Measurements from ENCODE around the gene CYP4F22.
"Not testable (repeated sequence)": the region's sequence is repeated elsewhere in the genome, so short reads cannot be mapped to it uniquely, and the experiment has no call there.

The CYP4F22 gene

DNA sequence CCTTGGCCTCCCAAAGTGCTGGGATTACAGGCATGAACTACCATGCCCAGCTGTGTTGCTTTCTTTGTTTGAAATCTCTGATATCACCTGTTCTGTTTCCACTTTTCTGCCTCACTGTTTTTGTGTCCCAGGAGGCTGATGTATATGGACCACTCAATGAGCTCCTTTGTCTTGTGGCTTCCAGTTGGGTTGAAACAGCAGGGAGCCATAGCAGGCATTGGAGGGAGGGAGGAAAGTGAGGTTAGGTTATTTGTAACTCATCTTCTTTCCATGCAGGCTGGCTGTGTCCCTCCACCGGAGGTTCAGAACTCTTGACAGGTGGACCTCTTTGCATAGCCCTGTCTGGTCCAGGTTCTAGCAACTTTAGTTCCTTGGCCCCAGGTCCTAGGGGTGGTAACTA, 6.1 kb upstream of the CYP4F22 start:
- Histone ChIP-seq H3K4me1 (ENCODE audit: low read depth, poor library complexity, severe bottlenecking) (no peaks in the 10 kb centered on the region), H3K27ac (no peak overlapping the region), H3K27me3 (ENCODE audit: insufficient read depth, low read depth) (peaks cover 25% of the 10 kb centered on the region; the same call in 1 of the 2 replicates), H3K9ac (no peak overlapping the region), H3K79me2 (ENCODE audit: insufficient read depth, low read depth) (no peaks in the 10 kb centered on the region), H3K4me2 (no peak overlapping the region), H4K20me1 (ENCODE audit: insufficient read depth) (no peaks in the 10 kb centered on the region), H3K4me3 (IDR thresholded peaks at IDR 0.05; ENCODE audit: insufficient read depth, low read depth, low read length) (no peak overlapping the region), H3K36me3 (ENCODE audit: insufficient read depth) (no peaks in the 10 kb centered on the region), H2AFZ (ENCODE audit: low read depth) (no peak overlapping the region)
- TF ChIP-seq, protein P1, sequence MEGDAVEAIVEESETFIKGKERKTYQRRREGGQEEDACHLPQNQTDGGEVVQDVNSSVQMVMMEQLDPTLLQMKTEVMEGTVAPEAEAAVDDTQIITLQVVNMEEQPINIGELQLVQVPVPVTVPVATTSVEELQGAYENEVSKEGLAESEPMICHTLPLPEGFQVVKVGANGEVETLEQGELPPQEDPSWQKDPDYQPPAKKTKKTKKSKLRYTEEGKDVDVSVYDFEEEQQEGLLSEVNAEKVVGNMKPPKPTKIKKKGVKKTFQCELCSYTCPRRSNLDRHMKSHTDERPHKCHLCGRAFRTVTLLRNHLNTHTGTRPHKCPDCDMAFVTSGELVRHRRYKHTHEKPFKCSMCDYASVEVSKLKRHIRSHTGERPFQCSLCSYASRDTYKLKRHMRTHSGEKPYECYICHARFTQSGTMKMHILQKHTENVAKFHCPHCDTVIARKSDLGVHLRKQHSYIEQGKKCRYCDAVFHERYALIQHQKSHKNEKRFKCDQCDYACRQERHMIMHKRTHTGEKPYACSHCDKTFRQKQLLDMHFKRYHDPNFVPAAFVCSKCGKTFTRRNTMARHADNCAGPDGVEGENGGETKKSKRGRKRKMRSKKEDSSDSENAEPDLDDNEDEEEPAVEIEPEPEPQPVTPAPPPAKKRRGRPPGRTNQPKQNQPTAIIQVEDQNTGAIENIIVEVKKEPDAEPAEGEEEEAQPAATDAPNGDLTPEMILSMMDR (conservative IDR thresholded peaks at IDR 0.05; ENCODE audit: low read depth, low read length): no peak

DNA sequence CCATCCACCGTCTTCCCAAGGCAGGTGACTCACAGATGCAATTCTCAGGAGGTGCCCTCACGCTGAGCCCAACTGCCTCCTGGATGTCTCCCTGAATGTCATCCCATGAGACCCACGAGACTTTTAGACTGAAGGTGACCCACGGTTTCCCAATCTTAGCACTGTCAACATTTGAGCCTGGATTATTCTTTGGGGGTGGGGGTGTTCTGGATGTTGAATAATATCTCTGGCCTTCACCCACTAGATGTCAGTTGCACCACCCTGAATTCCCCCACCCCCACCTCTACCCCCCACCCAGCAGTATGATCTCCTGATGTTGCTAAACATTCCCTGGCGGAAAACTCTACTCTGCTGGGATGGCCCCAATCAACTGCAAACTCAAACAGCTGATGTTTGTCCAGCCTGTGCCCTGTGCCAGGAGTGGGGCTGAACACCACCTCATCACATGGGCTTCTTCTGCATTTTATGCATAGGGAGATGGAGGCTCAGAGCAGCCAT, 2.2 kb upstream of the CYP4F22 start:
- no peaks in the 10 kb centered on the region for H4K20me1 ChIP-seq (ENCODE audit: insufficient read depth)
- no peak overlapping the region for H3K4me2 ChIP-seq
- H3K4me1 ChIP-seq (ENCODE audit: low read depth, poor library complexity, severe bottlenecking): no peaks in the 10 kb centered on the region
- H3K27me3 ChIP-seq (ENCODE audit: insufficient read depth, low read depth): peaks cover 26% of the 10 kb centered on the region; the same call in 1 of the 2 replicates
- no peak overlapping the region for H3K4me3 ChIP-seq (IDR thresholded peaks at IDR 0.05; ENCODE audit: insufficient read depth, low read depth, low read length)
- H3K9ac ChIP-seq: no peak overlapping the region
- no peak overlapping the region for H3K27ac ChIP-seq
- no peaks in the 10 kb centered on the region for H3K79me2 ChIP-seq (ENCODE audit: insufficient read depth, low read depth)
- TF ChIP-seq, protein P1 (conservative IDR thresholded peaks at IDR 0.05; ENCODE audit: low read depth, low read length): no peak
- no peaks in the 10 kb centered on the region for H3K36me3 ChIP-seq (ENCODE audit: insufficient read depth)
- no peak overlapping the region for H2AFZ ChIP-seq (ENCODE audit: low read depth)

- Histone ChIP-seq H3K4me1 (ENCODE audit: low read depth, poor library complexity, severe bottlenecking) (no peaks in the 10 kb centered on the region), H2AFZ (ENCODE audit: low read depth) (no peak overlapping the region), H3K4me2 (no peak overlapping the region), H3K79me2 (ENCODE audit: insufficient read depth, low read depth) (no peaks in the 10 kb centered on the region), H3K9ac (no peak overlapping the region), H3K36me3 (ENCODE audit: insufficient read depth) (no peaks in the 10 kb centered on the region), H3K27me3 (ENCODE audit: insufficient read depth, low read depth) (peaks cover 27% of the 10 kb centered on the region; the same call in 1 of the 2 replicates), H4K20me1 (ENCODE audit: insufficient read depth) (no peaks in the 10 kb centered on the region), H3K4me3 (IDR thresholded peaks at IDR 0.05; ENCODE audit: insufficient read depth, low read depth, low read length) (no peak overlapping the region), H3K27ac (no peak overlapping the region)
- TF ChIP-seq, protein P1 (conservative IDR thresholded peaks at IDR 0.05; ENCODE audit: low read depth, low read length): no peak
Measured at GRCh38 chr19:15507068-15508034, 974 bp upstream of the CYP4F22 start.

DNA sequence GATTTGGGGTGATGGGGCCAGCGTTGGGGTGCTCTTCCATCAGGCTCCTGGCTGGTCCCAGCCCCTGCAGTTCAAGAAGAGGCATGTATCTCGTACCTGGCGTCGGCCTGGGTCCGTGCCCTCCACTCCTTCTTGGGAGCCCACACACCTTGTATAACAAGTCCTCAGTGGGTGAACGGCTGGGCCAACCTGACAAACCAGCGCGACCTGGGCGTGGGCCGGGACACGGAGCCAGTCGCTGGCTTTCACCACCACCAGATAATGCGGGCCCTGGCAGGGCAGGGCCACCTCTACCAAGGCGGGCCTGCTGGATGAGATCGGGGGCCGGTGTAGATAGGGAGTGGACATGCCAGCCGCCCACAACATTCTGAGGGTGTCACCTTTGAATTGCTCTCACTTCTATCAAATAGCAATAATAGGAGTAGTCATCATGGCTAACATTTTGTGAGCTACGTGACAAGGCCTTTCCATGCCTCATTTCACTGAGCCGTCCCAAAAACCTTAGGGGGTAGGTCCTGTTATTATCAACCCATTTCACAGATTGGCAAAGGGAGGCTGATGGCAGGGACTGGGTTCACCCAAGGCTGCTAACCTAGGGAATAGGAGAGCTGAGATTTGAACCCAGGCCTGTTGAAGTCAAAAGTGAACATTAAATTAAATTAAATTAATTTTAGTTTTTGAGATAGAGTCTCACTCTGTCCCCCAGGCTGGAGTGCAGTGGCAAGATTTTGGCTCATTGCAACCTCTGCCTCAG, 3.5 kb downstream of the CYP4F22 start:
- H4K20me1 ChIP-seq (ENCODE audit: insufficient read depth): no peaks in the 10 kb centered on the region
- no peak overlapping the region for H3K4me2 ChIP-seq
- TF ChIP-seq, protein P1 (conservative IDR thresholded peaks at IDR 0.05; ENCODE audit: low read depth, low read length): no peak
- no peaks in the 10 kb centered on the region for H3K79me2 ChIP-seq (ENCODE audit: insufficient read depth, low read depth)
- no peak overlapping the region for H2AFZ ChIP-seq (ENCODE audit: low read depth)
- H3K4me3 ChIP-seq (IDR thresholded peaks at IDR 0.05; ENCODE audit: insufficient read depth, low read depth, low read length): no peak overlapping the region
- H3K36me3 ChIP-seq (ENCODE audit: insufficient read depth): no peaks in the 10 kb centered on the region
- peaks cover 42% of the 10 kb centered on the region; the same call in 1 of the 2 replicates for H3K27me3 ChIP-seq (ENCODE audit: insufficient read depth, low read depth)
- no peaks in the 10 kb centered on the region for H3K4me1 ChIP-seq (ENCODE audit: low read depth, poor library complexity, severe bottlenecking)
- H3K27ac ChIP-seq: no peak overlapping the region
- H3K9ac ChIP-seq: no peak overlapping the region

GRCh38 chr19:15515227-15515625, 6.9 kb downstream of the CYP4F22 start:
- not testable (repeated sequence) for H3K9ac ChIP-seq; H3K4me3 ChIP-seq (IDR thresholded peaks at IDR 0.05; ENCODE audit: insufficient read depth, low read depth, low read length); H4K20me1 ChIP-seq (ENCODE audit: insufficient read depth); H3K36me3 ChIP-seq (ENCODE audit: insufficient read depth); H3K4me1 ChIP-seq (ENCODE audit: low read depth, poor library complexity, severe bottlenecking); H3K4me2 ChIP-seq; H2AFZ ChIP-seq (ENCODE audit: low read depth); H3K27ac ChIP-seq; H3K79me2 ChIP-seq (ENCODE audit: insufficient read depth, low read depth)
- H3K27me3 ChIP-seq (ENCODE audit: insufficient read depth, low read depth): peaks cover 48% of the 10 kb centered on the region

Measured in KMS-11 (cell line).